ENCODE measurements around the gene AKR7A3.
A peak's percentile ranks its signal among the peaks of the same experiment; 100 is the strongest.
"Not testable (repeated sequence)": the region's sequence is repeated elsewhere in the genome, so short reads cannot be mapped to it uniquely, and the experiment has no call there.

AKR7A3 gene

GRCh38 chr1:19307794-19308508 is 19.4 kb upstream of the AKR7A3 start:
- no peak overlapping the region for H3K27ac ChIP-seq
- TF ChIP-seq ZFX (IDR thresholded peaks at IDR 0.05; ENCODE audit: borderline replicate concordance), result no peak
- TF ChIP-seq CTCF (IDR thresholded peaks at IDR 0.05), result no peak

GRCh38 chr1:19306941-19307340 is 18.4 kb upstream of the AKR7A3 start:
- TF ChIP-seq CTCF (IDR thresholded peaks at IDR 0.05) (no peak), ZFX (IDR thresholded peaks at IDR 0.05; ENCODE audit: borderline replicate concordance) (no peak)
- no peak overlapping the region for H3K27ac ChIP-seq

- TF ChIP-seq CTCF (IDR thresholded peaks at IDR 0.05), result no peak
- no peak for TF ChIP-seq ZFX (IDR thresholded peaks at IDR 0.05; ENCODE audit: borderline replicate concordance)
Observed at GRCh38 chr1:19305880-19306279, 17.3 kb upstream of the AKR7A3 start.

GRCh38 chr1:19304081-19304480 is 15.5 kb upstream of the AKR7A3 start:
- not testable (repeated sequence) for H3K27ac ChIP-seq

More at GRCh38 chr1:19305880-19306279, 17.3 kb upstream of the AKR7A3 start:
- no peak overlapping the region for H3K27ac ChIP-seq

GRCh38 chr1:19300211-19300610 is 11.6 kb upstream of the AKR7A3 start:
- TF ChIP-seq ZFX (IDR thresholded peaks at IDR 0.05; ENCODE audit: borderline replicate concordance) (no peak), CTCF (IDR thresholded peaks at IDR 0.05) (no peak)
- H3K27ac ChIP-seq, result no peak overlapping the region

- H3K27ac ChIP-seq, result no peak overlapping the region
- TF ChIP-seq CTCF (IDR thresholded peaks at IDR 0.05) (no peak), ZFX (IDR thresholded peaks at IDR 0.05; ENCODE audit: borderline replicate concordance) (no peak)
Observed at GRCh38 chr1:19294638-19295037, 6.1 kb upstream of the AKR7A3 start.

- H3K27ac ChIP-seq, result peak overlapping the region; percentile 77
- TF ChIP-seq CTCF (IDR thresholded peaks at IDR 0.05) (no peak), ZFX (IDR thresholded peaks at IDR 0.05; ENCODE audit: borderline replicate concordance) (no peak)
Observed at GRCh38 chr1:19289244-19289643, 674 bp upstream of the AKR7A3 start.

All from 22Rv1 (cell line).